NCI-H526 (cell line): ENCODE measurements around the gene SELENOP.
"Not testable (repeated sequence)": the region's sequence is repeated elsewhere in the genome, so short reads cannot be mapped to it uniquely, and the experiment has no call there.

Experiments
- DNase-seq, 2 experiments: peaks; one replicate each; lab custom pipeline; 2025; lab: John Stamatoyannopoulos, UW

The SELENOP gene

GRCh38 chr5:42826757-42827515, 15.2 kb upstream of the SELENOP start:
- no peak for DNase-seq

GRCh38 chr5:42825422-42826148, 13.9 kb upstream of the SELENOP start:
- DNase-seq = no peak

GRCh38 chr5:42824347-42824976, 12.8 kb upstream of the SELENOP start:
- DNase-seq = no peak

GRCh38 chr5:42822548-42822947, 10.9 kb upstream of the SELENOP start:
- no peak for DNase-seq

GRCh38 chr5:42819745-42820144, 8.1 kb upstream of the SELENOP start:
- DNase-seq = no peak

- DNase-seq = not testable (repeated sequence)
Measured at GRCh38 chr5:42816546-42816945, 4.9 kb upstream of the SELENOP start.

- DNase-seq = no peak
Measured at GRCh38 chr5:42813533-42813932, 1.8 kb upstream of the SELENOP start.

GRCh38 chr5:42812620-42813019, 928 bp upstream of the SELENOP start:
- DNase-seq = no peak

- DNase-seq = peak in 1 of 2 experiments; percentile 62
Measured at GRCh38 chr5:42810834-42811590, 680 bp downstream of the SELENOP start.

GRCh38 chr5:42808888-42809611, 2.6 kb downstream of the SELENOP start:
- DNase-seq = no peak

- DNase-seq = peak in 1 of 2 experiments; percentile 3
Measured at GRCh38 chr5:42807722-42808447, 3.8 kb downstream of the SELENOP start.

- DNase-seq = no peak
Measured at GRCh38 chr5:42806701-42807262, 4.9 kb downstream of the SELENOP start.

GRCh38 chr5:42806004-42806700, 5.5 kb downstream of the SELENOP start:
- no peak for DNase-seq

- no peak for DNase-seq
Measured at GRCh38 chr5:42804717-42805339, 6.9 kb downstream of the SELENOP start.

- no peak for DNase-seq
Measured at GRCh38 chr5:42801516-42802166, 10.1 kb downstream of the SELENOP start.

GRCh38 chr5:42800748-42801330, 10.9 kb downstream of the SELENOP start:
- DNase-seq = no peak

GRCh38 chr5:42799668-42800114, 12.0 kb downstream of the SELENOP start:
- no peak for DNase-seq

- DNase-seq = no peak
Measured at GRCh38 chr5:42799241-42799608, 12.5 kb downstream of the SELENOP start.
